ENCODE data around the gene MOSPD3.
A peak's percentile ranks its signal among the peaks of the same experiment; 100 is the strongest.

The MOSPD3 gene

GRCh38 chr7:100604976-100605911, 7.1 kb upstream of the MOSPD3 start:
- H3K4me3 ChIP-seq (ENCODE audit: low read depth in 1 of 5, low read length in 5 of 5) = peak overlapping the region in 4 of 5 donors; percentile 65 to 72 (median 67)
- H3K36me3 ChIP-seq (ENCODE audit: control insufficient read depth in 5 of 5, insufficient read depth in 5 of 5, low read length in 5 of 5) = peaks cover 0 to 8% (median 0%) of the 10 kb centered on the region in 5 donors
- H3K27ac ChIP-seq (ENCODE audit: low read depth, low read length) = no peak overlapping the region
- peaks cover 0 to 38% (median 31%) of the 10 kb centered on the region in 5 donors for H3K4me1 ChIP-seq (ENCODE audit: control insufficient read depth in 5 of 5, insufficient read depth in 5 of 5, low read length in 5 of 5)
- peak overlapping the region in 2 of 5 donors; percentile 58 to 59 for H3K9ac ChIP-seq (ENCODE audit: low read length in 5 of 5)
- peaks cover 0 to 5% (median 0%) of the 10 kb centered on the region in 5 donors for H3K27me3 ChIP-seq (ENCODE audit: control insufficient read depth in 5 of 5, insufficient read depth in 4 of 5, low read length in 5 of 5)
- H3K9me3 ChIP-seq (ENCODE audit: control insufficient read depth in 5 of 5, low read length in 5 of 5) = no peaks in the 10 kb centered on the region

GRCh38 chr7:100606313-100606712, 6.0 kb upstream of the MOSPD3 start:
- Histone ChIP-seq H3K27ac (ENCODE audit: low read depth, low read length) (no peak overlapping the region), H3K4me1 (ENCODE audit: control insufficient read depth in 5 of 5, insufficient read depth in 5 of 5, low read length in 5 of 5) (peaks cover 1 to 34% (median 29%) of the 10 kb centered on the region in 5 donors), H3K9ac (ENCODE audit: low read length in 5 of 5) (no peak overlapping the region), H3K27me3 (ENCODE audit: control insufficient read depth in 5 of 5, insufficient read depth in 4 of 5, low read length in 5 of 5) (peaks cover 0 to 5% (median 0%) of the 10 kb centered on the region in 5 donors), H3K4me3 (ENCODE audit: low read depth in 1 of 5, low read length in 5 of 5) (no peak overlapping the region), H3K36me3 (ENCODE audit: control insufficient read depth in 5 of 5, insufficient read depth in 5 of 5, low read length in 5 of 5) (peaks cover 0 to 8% (median 0%) of the 10 kb centered on the region in 5 donors), H3K9me3 (ENCODE audit: control insufficient read depth in 5 of 5, low read length in 5 of 5) (no peaks in the 10 kb centered on the region)

- Histone ChIP-seq H3K4me3 (ENCODE audit: low read depth in 1 of 5, low read length in 5 of 5) (no peak overlapping the region), H3K9me3 (ENCODE audit: control insufficient read depth in 5 of 5, low read length in 5 of 5) (no peaks in the 10 kb centered on the region), H3K9ac (ENCODE audit: low read length in 5 of 5) (no peak overlapping the region), H3K36me3 (ENCODE audit: control insufficient read depth in 5 of 5, insufficient read depth in 5 of 5, low read length in 5 of 5) (peaks cover 0 to 8% (median 0%) of the 10 kb centered on the region in 5 donors), H3K27ac (ENCODE audit: low read depth, low read length) (no peak overlapping the region), H3K4me1 (ENCODE audit: control insufficient read depth in 5 of 5, insufficient read depth in 5 of 5, low read length in 5 of 5) (peaks cover 1 to 34% (median 28%) of the 10 kb centered on the region in 5 donors), H3K27me3 (ENCODE audit: control insufficient read depth in 5 of 5, insufficient read depth in 4 of 5, low read length in 5 of 5) (peaks cover 0 to 3% (median 0%) of the 10 kb centered on the region in 5 donors)
Observed at GRCh38 chr7:100607111-100607510, 5.2 kb upstream of the MOSPD3 start.

- H3K4me3 ChIP-seq (ENCODE audit: low read depth in 1 of 5, low read length in 5 of 5) = no peak overlapping the region
- H3K27me3 ChIP-seq (ENCODE audit: control insufficient read depth in 5 of 5, insufficient read depth in 4 of 5, low read length in 5 of 5) = no peaks in the 10 kb centered on the region
- no peak overlapping the region for H3K9ac ChIP-seq (ENCODE audit: low read length in 5 of 5)
- no peak overlapping the region for H3K27ac ChIP-seq (ENCODE audit: low read depth, low read length)
- H3K4me1 ChIP-seq (ENCODE audit: control insufficient read depth in 5 of 5, insufficient read depth in 5 of 5, low read length in 5 of 5) = peaks cover 3 to 29% (median 22%) of the 10 kb centered on the region in 5 donors
- peaks cover 0 to 8% (median 3%) of the 10 kb centered on the region in 5 donors for H3K36me3 ChIP-seq (ENCODE audit: control insufficient read depth in 5 of 5, insufficient read depth in 5 of 5, low read length in 5 of 5)
- H3K9me3 ChIP-seq (ENCODE audit: control insufficient read depth in 5 of 5, low read length in 5 of 5) = no peaks in the 10 kb centered on the region
Observed at GRCh38 chr7:100609958-100610357, 2.4 kb upstream of the MOSPD3 start.

GRCh38 chr7:100612730-100613390, 520 bp downstream of the MOSPD3 start:
- H3K27ac ChIP-seq (ENCODE audit: low read depth, low read length) = peak overlapping the region; percentile 84
- peak overlapping the region; percentile 48 to 90 (median 76) for H3K9ac ChIP-seq (ENCODE audit: low read length in 5 of 5)
- peak overlapping the region; percentile 55 to 88 (median 82) for H3K4me3 ChIP-seq (ENCODE audit: low read depth in 1 of 5, low read length in 5 of 5)
- no peaks in the 10 kb centered on the region for H3K27me3 ChIP-seq (ENCODE audit: control insufficient read depth in 5 of 5, insufficient read depth in 4 of 5, low read length in 5 of 5)
- peaks cover 3 to 20% (median 15%) of the 10 kb centered on the region in 5 donors for H3K4me1 ChIP-seq (ENCODE audit: control insufficient read depth in 5 of 5, insufficient read depth in 5 of 5, low read length in 5 of 5)
- no peaks in the 10 kb centered on the region for H3K9me3 ChIP-seq (ENCODE audit: control insufficient read depth in 5 of 5, low read length in 5 of 5)
- H3K36me3 ChIP-seq (ENCODE audit: control insufficient read depth in 5 of 5, insufficient read depth in 5 of 5, low read length in 5 of 5) = peaks cover 0 to 6% (median 0%) of the 10 kb centered on the region in 5 donors

GRCh38 chr7:100613412-100614175, 1.3 kb downstream of the MOSPD3 start:
- Histone ChIP-seq H3K27me3 (ENCODE audit: control insufficient read depth in 5 of 5, insufficient read depth in 4 of 5, low read length in 5 of 5) (no peaks in the 10 kb centered on the region), H3K4me1 (ENCODE audit: control insufficient read depth in 5 of 5, insufficient read depth in 5 of 5, low read length in 5 of 5) (peaks cover 3 to 20% (median 15%) of the 10 kb centered on the region in 5 donors), H3K36me3 (ENCODE audit: control insufficient read depth in 5 of 5, insufficient read depth in 5 of 5, low read length in 5 of 5) (peaks cover 0 to 6% (median 0%) of the 10 kb centered on the region in 5 donors), H3K9ac (ENCODE audit: low read length in 5 of 5) (peak overlapping the region in 3 of 5 donors; percentile 70 to 90 (median 76)), H3K27ac (ENCODE audit: low read depth, low read length) (no peak overlapping the region), H3K9me3 (ENCODE audit: control insufficient read depth in 5 of 5, low read length in 5 of 5) (no peaks in the 10 kb centered on the region), H3K4me3 (ENCODE audit: low read depth in 1 of 5, low read length in 5 of 5) (peak overlapping the region in 4 of 5 donors; percentile 55 to 88 (median 80))

- no peak overlapping the region for H3K4me3 ChIP-seq (ENCODE audit: low read depth in 1 of 5, low read length in 5 of 5)
- peaks cover 0 to 6% (median 0%) of the 10 kb centered on the region in 5 donors for H3K36me3 ChIP-seq (ENCODE audit: control insufficient read depth in 5 of 5, insufficient read depth in 5 of 5, low read length in 5 of 5)
- H3K27me3 ChIP-seq (ENCODE audit: control insufficient read depth in 5 of 5, insufficient read depth in 4 of 5, low read length in 5 of 5) = no peaks in the 10 kb centered on the region
- H3K9ac ChIP-seq (ENCODE audit: low read length in 5 of 5) = no peak overlapping the region
- peaks cover 3 to 20% (median 15%) of the 10 kb centered on the region in 5 donors for H3K4me1 ChIP-seq (ENCODE audit: control insufficient read depth in 5 of 5, insufficient read depth in 5 of 5, low read length in 5 of 5)
- no peaks in the 10 kb centered on the region for H3K9me3 ChIP-seq (ENCODE audit: control insufficient read depth in 5 of 5, low read length in 5 of 5)
- no peak overlapping the region for H3K27ac ChIP-seq (ENCODE audit: low read depth, low read length)
Observed at GRCh38 chr7:100614308-100614861, 2.0 kb downstream of the MOSPD3 start.

GRCh38 chr7:100620239-100620638, 7.9 kb downstream of the MOSPD3 start:
- Histone ChIP-seq H3K36me3 (ENCODE audit: control insufficient read depth in 5 of 5, insufficient read depth in 5 of 5, low read length in 5 of 5) (peaks cover 0 to 4% (median 2%) of the 10 kb centered on the region in 5 donors), H3K9ac (ENCODE audit: low read length in 5 of 5) (no peak overlapping the region)

GRCh38 chr7:100620804-100621203, 8.5 kb downstream of the MOSPD3 start:
- Histone ChIP-seq H3K27me3 (ENCODE audit: control insufficient read depth in 5 of 5, insufficient read depth in 4 of 5, low read length in 5 of 5) (peaks cover 0 to 3% (median under 1%) of the 10 kb centered on the region in 5 donors), H3K4me1 (ENCODE audit: control insufficient read depth in 5 of 5, insufficient read depth in 5 of 5, low read length in 5 of 5) (no peaks in the 10 kb centered on the region), H3K9ac (ENCODE audit: low read length in 5 of 5) (no peak overlapping the region), H3K9me3 (ENCODE audit: control insufficient read depth in 5 of 5, low read length in 5 of 5) (no peaks in the 10 kb centered on the region), H3K4me3 (ENCODE audit: low read depth in 1 of 5, low read length in 5 of 5) (no peak overlapping the region), H3K27ac (ENCODE audit: low read depth, low read length) (no peak overlapping the region), H3K36me3 (ENCODE audit: control insufficient read depth in 5 of 5, insufficient read depth in 5 of 5, low read length in 5 of 5) (peaks cover 0 to 3% (median 2%) of the 10 kb centered on the region in 5 donors)

More at GRCh38 chr7:100620239-100620638, 7.9 kb downstream of the MOSPD3 start:
- H3K4me3 ChIP-seq (ENCODE audit: low read depth in 1 of 5, low read length in 5 of 5) = no peak overlapping the region
- peaks cover 0 to under 1% (median 0%) of the 10 kb centered on the region in 5 donors for H3K27me3 ChIP-seq (ENCODE audit: control insufficient read depth in 5 of 5, insufficient read depth in 4 of 5, low read length in 5 of 5)
- no peaks in the 10 kb centered on the region for H3K9me3 ChIP-seq (ENCODE audit: control insufficient read depth in 5 of 5, low read length in 5 of 5)
- no peak overlapping the region for H3K27ac ChIP-seq (ENCODE audit: low read depth, low read length)
- H3K4me1 ChIP-seq (ENCODE audit: control insufficient read depth in 5 of 5, insufficient read depth in 5 of 5, low read length in 5 of 5) = no peaks in the 10 kb centered on the region
